ENCODE results near the gene TMEM45B. TPM values are rescaled to one million over a fixed set of nuclear protein-coding genes. Genes with fewer than 3 reads are reported as not detected.

TMEM45B gene
- total RNA-seq, 1 donor from 2014 or later = not detected

DNA sequence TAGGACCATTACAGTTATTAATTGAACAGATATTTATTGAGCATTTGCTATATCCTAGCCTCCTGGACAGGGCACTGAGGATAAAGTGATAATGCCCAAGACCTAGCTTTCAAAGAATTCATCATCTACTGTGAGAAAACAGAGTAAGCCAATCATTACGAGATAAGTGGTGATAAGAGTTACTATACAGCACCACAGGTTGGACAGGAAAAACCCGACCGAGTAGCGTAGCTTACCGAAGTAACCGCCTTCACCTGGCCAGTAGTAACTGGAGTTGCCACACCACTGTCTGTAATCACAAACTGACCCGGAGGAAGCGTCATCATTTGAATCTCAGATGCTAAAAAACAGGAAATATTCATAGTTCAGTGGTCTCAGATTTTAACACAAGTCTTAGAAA lies 89.8 kb downstream of the TMEM45B start:
- H3K27me3 Mint-ChIP-seq (ENCODE audit: unreplicated experiment) = no peaks in the 10 kb centered on the region
- H3K4me3 Mint-ChIP-seq (ENCODE audit: unreplicated experiment) = no peak overlapping the region
- TF ChIP-seq, protein P1, sequence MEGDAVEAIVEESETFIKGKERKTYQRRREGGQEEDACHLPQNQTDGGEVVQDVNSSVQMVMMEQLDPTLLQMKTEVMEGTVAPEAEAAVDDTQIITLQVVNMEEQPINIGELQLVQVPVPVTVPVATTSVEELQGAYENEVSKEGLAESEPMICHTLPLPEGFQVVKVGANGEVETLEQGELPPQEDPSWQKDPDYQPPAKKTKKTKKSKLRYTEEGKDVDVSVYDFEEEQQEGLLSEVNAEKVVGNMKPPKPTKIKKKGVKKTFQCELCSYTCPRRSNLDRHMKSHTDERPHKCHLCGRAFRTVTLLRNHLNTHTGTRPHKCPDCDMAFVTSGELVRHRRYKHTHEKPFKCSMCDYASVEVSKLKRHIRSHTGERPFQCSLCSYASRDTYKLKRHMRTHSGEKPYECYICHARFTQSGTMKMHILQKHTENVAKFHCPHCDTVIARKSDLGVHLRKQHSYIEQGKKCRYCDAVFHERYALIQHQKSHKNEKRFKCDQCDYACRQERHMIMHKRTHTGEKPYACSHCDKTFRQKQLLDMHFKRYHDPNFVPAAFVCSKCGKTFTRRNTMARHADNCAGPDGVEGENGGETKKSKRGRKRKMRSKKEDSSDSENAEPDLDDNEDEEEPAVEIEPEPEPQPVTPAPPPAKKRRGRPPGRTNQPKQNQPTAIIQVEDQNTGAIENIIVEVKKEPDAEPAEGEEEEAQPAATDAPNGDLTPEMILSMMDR (IDR thresholded peaks at IDR 0.05; ENCODE audit: unreplicated experiment) = no peak
- no peak for DNase-seq (ENCODE audit: low spot score)
- no peak overlapping the region for H3K27ac Mint-ChIP-seq (ENCODE audit: unreplicated experiment)
- no peaks in the 10 kb centered on the region for H3K4me1 Mint-ChIP-seq (ENCODE audit: unreplicated experiment)
- no peaks in the 10 kb centered on the region for H3K9me3 Mint-ChIP-seq (ENCODE audit: unreplicated experiment)
- peaks cover 16% of the 10 kb centered on the region for H3K36me3 Mint-ChIP-seq (ENCODE audit: low read depth, unreplicated experiment)

Other genes with a start within 250 kb of the TMEM45B start
- gene NFRKB, start 79.7 kb downstream of the TMEM45B start, total RNA-seq (ENCODE audit: unreplicated experiment) = 31.7 TPM
- gene PRDM10, start 187.0 kb downstream of the TMEM45B start, total RNA-seq (ENCODE audit: unreplicated experiment) = 15.8 TPM